Activated naive CD4-positive, alpha-beta T cell treated with anti-CD3 and anti-CD28 coated beads, Interleukin-2, amount 50 U/mL, for 24 hours (primary cell): ENCODE results near the gene CLECL1.
A peak's percentile ranks its signal among the peaks of the same experiment; 100 is the strongest.
"Not testable (repeated sequence)": the region's sequence is repeated elsewhere in the genome, so short reads cannot be mapped to it uniquely, and the experiment has no call there.

Experiments used
- H3K27ac Mint-ChIP-seq: one replicate; pipeline ENCODE4 v1.8.0; 2021; ENCODE audit warnings: mild to moderate bottlenecking, mixed read lengths
- H3K27me3 Mint-ChIP-seq: one replicate; pipeline ENCODE4 v1.8.0; 2021; ENCODE audit warnings: mixed read lengths
- H3K36me3 Mint-ChIP-seq: one replicate; pipeline ENCODE4 v1.8.0; 2021; ENCODE audit warnings: mixed read lengths
- H3K4me1 Mint-ChIP-seq: one replicate; pipeline ENCODE4 v1.8.0; 2021; ENCODE audit warnings: mixed read lengths
- H3K4me3 Mint-ChIP-seq: one replicate; pipeline ENCODE4 v1.8.0; 2021; ENCODE audit warnings: mild to moderate bottlenecking, mixed read lengths
- H3K9me3 Mint-ChIP-seq: one replicate; pipeline ENCODE4 v1.8.0; 2021; ENCODE audit warnings: mixed read lengths

The CLECL1 gene

DNA sequence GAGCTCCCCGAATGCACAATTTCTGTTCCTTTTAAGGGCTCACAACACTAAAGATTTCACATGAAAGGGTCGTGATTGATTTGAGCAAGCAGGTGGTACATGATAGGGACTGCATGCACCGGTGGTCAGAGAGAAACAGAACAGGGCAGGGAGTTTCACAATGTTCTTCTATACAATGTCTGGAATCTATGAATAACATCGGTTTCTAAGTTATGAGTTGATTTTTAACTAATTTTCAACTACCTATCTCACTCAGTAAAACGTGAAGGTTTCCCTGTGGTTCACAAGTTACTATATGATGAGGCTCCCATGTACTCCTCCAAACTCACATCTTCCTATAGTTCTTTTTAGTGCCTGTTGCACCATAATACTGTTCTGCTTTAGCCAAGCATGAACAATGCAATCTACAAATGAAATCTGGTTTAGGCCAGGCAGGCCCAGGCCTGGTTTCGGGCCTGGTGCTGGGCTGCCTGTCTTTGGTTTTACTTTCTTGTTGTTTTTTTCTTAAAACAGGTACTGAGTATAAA, 19.8 kb downstream of the CLECL1 start:
- not testable (repeated sequence) for H3K36me3 Mint-ChIP-seq, H3K27me3 Mint-ChIP-seq, H3K27ac Mint-ChIP-seq, H3K9me3 Mint-ChIP-seq, H3K4me3 Mint-ChIP-seq
- peaks cover 48% of the 10 kb centered on the region for H3K4me1 Mint-ChIP-seq

DNA sequence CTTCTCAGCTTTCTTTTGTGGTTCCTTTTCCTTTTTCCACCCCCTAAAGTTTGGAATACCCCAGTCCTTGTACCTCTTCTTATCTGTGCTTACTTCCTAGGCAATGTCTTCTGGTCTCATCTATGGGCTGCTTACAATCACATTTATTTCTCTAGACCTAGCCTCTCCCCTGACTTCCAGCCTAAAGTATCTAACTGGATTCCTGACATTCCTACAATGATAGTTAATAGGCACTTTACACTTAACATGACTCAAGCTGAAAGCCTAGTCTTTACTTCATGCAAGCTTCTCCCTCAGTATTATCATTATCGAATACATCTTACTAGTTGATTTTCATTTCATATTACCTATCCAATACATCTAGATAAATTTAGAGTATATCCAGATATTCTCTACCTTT, 21.2 kb downstream of the CLECL1 start:
- Mint-ChIP-seq H3K4me3 (no peak overlapping the region), H3K9me3 (no peaks in the 10 kb centered on the region), H3K36me3 (peaks cover 3% of the 10 kb centered on the region), H3K27me3 (no peaks in the 10 kb centered on the region), H3K4me1 (peaks cover 61% of the 10 kb centered on the region), H3K27ac (peak overlapping the region; percentile 89)

DNA sequence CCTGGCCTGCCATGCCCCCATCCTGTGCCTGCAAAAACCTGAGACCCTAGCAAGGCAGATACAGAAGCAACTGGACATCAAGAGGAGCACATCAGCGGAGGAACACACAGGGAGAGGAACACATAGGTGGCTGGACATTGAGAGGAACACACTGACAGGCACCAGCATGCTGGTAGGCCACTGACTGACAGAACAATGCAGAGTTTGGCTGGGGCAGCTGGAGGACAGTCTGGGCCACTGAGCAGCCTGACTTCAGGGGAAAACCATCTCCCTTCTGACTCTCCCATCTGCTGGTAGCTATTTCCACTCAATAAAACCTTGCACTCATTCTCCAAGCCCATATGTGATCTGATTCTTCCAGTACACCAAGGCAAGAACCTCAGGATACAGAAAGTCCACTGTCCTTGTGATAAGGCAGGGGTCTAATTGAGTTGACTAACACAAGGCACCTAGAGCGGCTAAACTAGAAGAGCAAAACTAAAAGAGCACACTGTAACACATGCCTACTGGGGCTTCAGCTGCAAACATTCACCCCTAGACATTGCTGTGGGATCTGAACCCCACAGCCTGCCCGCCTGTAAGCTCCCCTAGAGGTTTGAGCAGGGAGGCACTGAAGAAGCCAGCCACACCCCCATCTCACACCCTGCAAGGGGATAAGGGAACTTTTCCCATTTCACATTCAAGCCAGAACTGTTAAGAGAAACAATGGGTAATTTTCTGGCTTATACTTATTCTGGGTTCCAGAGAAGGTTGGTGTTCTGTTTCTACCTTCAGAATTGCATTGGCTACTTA, 22.1 kb downstream of the CLECL1 start:
- Mint-ChIP-seq H3K4me1 (peaks cover 63% of the 10 kb centered on the region), H3K36me3 (peaks cover 9% of the 10 kb centered on the region), H3K27me3 (no peaks in the 10 kb centered on the region), H3K9me3 (peaks cover 6% of the 10 kb centered on the region), H3K27ac (peak overlapping the region; percentile 70), H3K4me3 (no peak overlapping the region)

DNA sequence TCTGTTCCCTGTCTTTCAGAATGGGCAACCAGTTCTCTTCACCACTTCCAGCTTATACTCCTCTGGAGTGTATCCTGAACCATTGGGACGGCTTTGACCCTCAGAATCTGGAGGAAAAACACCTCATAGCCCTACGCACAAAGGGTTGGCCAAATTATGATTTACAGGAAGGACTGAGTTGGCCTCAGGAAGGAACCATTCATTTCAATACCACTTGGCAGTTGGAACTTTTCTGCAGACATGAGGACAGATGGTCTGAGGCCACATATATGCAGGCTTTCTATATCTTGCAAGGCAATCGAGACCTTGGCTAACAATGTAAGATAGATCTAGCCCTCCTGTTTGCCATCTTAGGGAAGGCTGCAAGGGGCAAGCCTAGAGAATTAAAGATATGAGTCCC, 24.0 kb downstream of the CLECL1 start:
- peaks cover 73% of the 10 kb centered on the region for H3K4me1 Mint-ChIP-seq
- no peak overlapping the region for H3K4me3 Mint-ChIP-seq
- peaks cover 11% of the 10 kb centered on the region for H3K36me3 Mint-ChIP-seq
- H3K9me3 Mint-ChIP-seq = peaks cover 12% of the 10 kb centered on the region
- no peak overlapping the region for H3K27ac Mint-ChIP-seq
- H3K27me3 Mint-ChIP-seq = no peaks in the 10 kb centered on the region

DNA sequence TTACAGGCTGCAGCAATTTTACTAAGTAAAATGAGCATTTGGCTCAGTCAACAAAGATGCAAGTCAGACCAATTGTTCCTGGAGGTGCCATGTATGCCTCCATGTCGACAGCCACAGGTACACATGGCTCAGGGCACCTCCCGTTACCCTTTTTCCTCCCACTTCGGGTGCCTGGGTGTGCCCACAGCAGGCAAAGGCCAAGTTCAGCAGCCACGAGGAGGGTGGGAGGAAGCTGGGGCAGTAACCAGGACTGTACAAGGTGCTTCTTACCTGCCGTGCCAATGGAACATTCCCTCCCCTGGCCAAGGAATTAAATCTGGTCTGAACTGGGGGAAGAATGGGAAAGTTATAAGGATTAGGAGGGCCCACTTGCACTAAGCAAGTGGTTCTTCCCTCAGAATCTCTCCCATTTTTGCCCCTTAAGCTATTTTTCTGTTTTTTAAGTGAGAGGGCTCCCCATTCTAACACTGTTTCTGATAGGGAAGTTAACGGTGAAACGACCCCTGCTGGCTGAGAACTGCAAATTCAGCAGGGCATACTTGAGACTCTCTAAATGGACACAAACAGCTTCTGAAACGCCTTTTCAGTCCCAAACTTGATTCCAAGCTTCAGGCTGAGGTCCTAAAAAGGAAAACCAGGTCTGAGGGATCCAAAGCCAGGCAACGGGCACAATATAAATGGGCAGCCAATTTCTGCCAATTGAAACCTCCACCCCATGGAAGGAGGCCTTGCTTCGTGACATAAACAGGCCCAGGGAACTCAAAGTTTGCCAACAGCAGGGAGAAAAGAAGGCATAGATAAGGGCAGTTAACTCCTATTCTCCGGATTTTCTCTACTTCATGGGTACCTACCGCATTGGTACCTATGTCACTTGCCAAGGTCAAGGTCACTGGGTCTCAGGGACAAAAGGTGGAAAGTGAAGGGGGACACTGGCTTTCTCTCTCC, 24.8 kb downstream of the CLECL1 start:
- Mint-ChIP-seq H3K4me3 (peak overlapping the region; percentile 78), H3K27ac (peak overlapping the region; percentile 88), H3K36me3 (peaks cover 11% of the 10 kb centered on the region), H3K9me3 (peaks cover 12% of the 10 kb centered on the region), H3K4me1 (peaks cover 72% of the 10 kb centered on the region), H3K27me3 (no peaks in the 10 kb centered on the region)

DNA sequence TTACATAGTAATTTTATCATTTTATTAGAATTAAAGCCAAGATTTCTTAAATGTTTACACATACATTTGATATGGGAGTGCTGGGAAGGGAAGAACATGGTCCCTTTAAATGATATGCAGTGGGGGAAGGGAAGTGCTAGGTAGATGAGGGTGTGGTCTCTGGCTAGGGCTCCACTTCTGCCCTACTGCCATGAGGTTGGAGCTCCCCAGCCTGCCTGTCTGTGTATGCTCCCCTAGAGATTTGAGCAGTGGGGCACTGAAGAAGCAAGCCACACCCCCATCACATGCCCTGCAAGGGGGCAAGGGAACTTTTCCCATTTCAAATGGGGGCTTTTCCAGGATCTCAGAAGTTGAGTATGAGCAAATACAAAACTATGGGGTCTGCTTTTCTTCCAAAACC, 25.5 kb downstream of the CLECL1 start:
- Mint-ChIP-seq H3K36me3 (peaks cover 11% of the 10 kb centered on the region), H3K4me3 (peak overlapping the region; percentile 78), H3K27me3 (no peaks in the 10 kb centered on the region), H3K27ac (peak overlapping the region; percentile 88), H3K4me1 (peaks cover 78% of the 10 kb centered on the region), H3K9me3 (peaks cover 12% of the 10 kb centered on the region)

DNA sequence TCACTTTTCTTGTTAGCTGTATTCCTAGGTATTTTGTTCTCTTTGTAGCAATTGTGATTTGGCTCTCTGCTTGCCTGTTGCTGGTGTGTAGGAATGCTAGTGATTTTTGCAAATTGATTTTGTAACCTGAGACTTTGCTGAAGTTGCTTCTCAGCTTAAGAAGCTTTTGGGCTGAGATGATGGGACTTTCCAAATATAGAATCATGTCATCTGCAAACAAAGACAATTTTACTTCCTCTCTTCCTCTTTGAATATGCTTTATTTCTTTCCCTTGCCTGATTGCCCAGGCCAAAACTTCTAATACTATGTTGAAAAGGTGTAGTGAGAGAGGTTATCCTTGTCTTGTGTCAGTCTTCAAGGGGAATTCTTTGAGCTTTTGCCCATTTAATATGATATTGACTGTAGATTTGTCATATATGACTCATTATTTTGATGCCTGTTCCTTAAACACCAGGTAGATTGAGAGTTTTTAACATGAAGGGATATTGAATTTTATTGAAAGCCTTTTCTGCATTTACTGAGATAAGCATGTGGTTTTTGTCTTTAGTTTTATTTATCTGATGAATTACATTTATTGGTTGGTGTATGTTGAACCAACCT, 26.7 kb downstream of the CLECL1 start:
- H3K4me1 Mint-ChIP-seq = peaks cover 80% of the 10 kb centered on the region
- peak overlapping the region; percentile 89 for H3K27ac Mint-ChIP-seq
- H3K27me3 Mint-ChIP-seq = no peaks in the 10 kb centered on the region
- H3K4me3 Mint-ChIP-seq = peak overlapping the region; percentile 49
- peaks cover 13% of the 10 kb centered on the region for H3K9me3 Mint-ChIP-seq
- H3K36me3 Mint-ChIP-seq = peaks cover 13% of the 10 kb centered on the region

DNA sequence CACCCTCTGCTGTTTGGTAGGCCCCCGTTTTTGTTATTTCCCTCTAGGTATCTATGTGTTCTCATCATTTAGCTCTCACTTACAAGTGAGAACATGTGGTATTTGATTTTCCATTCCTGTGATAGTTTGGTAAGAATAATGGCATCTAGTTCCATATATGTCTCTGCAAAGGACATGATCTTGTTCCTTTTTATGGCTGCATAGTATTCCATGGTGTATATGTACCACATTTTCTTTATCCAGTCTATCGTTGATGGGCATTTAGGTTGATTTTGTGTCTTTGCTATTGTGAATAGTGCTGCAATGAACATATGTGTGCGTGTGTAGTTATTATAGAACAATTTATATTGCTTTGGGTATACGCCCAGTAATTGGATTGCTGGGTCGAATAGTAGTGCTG, 28.3 kb downstream of the CLECL1 start:
- H3K27me3 Mint-ChIP-seq, H3K4me3 Mint-ChIP-seq: not testable (repeated sequence)
- Mint-ChIP-seq H3K27ac (peak overlapping the region; percentile 84), H3K4me1 (peaks cover 85% of the 10 kb centered on the region), H3K9me3 (peaks cover 20% of the 10 kb centered on the region), H3K36me3 (peaks cover 13% of the 10 kb centered on the region)

DNA sequence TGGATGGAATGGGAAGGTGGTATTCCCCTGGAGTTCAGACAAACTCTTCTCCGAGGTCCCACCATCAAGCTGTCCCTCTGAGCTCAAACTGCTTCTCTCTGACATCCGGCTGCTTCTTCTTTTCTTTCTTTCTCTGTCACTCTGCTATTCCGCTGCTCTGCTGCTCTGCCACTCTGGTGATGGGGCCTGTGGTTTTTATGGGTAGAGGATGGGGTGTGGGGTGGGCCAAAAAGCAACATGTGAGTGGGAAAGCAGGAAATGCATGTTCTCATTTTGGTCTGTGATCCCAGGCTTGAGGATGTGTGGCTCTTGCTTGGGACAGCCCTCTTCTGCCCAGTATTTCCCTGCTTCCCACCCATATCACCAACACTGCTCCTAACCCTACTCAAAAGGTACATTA, 30.6 kb downstream of the CLECL1 start:
- Mint-ChIP-seq H3K4me3 (peak overlapping the region; percentile 64), H3K27me3 (no peaks in the 10 kb centered on the region), H3K36me3 (peaks cover 21% of the 10 kb centered on the region), H3K27ac (peak overlapping the region; percentile 88), H3K4me1 (peaks cover 85% of the 10 kb centered on the region), H3K9me3 (peaks cover 20% of the 10 kb centered on the region)

DNA sequence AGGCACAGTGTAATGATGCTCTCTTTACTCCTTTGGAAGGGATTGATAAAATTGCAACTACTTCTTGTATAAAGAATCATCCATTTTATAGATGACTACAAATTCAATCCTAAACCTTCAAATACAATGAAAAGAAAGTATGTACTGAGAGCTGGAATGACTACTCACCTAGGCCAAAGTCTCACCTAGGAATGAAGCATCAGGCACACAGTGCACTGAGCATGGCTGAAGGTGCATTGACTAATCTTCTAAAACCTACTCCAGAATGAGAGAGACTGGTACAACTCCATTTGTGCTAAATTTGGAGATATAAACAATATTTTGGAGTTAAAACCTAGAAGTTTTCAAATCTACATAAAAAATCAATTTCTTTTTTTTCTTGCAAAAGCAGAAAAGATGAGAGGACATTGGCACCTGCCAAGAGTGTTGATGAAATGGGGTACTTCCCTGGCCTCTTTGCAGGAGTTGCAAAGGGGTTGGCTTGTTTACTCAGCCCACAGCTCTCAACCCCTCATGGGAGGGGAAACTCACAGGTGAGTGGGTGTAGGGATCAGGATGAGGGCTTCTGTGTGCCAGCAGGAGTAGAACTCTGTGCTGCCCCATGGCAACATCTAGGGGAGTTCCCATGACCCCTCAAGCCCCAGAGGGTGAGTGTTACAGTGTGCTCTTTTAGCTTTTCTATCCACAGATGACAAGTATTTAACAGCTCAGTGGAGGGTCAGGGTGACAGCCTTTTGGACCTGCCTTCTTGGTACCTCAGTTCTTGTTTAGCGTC, 31.3 kb downstream of the CLECL1 start:
- H3K4me1 Mint-ChIP-seq = peaks cover 79% of the 10 kb centered on the region
- peak overlapping the region; percentile 88 for H3K27ac Mint-ChIP-seq
- peak overlapping the region; percentile 64 for H3K4me3 Mint-ChIP-seq
- peaks cover 20% of the 10 kb centered on the region for H3K9me3 Mint-ChIP-seq
- H3K27me3 Mint-ChIP-seq = no peaks in the 10 kb centered on the region
- peaks cover 26% of the 10 kb centered on the region for H3K36me3 Mint-ChIP-seq

DNA sequence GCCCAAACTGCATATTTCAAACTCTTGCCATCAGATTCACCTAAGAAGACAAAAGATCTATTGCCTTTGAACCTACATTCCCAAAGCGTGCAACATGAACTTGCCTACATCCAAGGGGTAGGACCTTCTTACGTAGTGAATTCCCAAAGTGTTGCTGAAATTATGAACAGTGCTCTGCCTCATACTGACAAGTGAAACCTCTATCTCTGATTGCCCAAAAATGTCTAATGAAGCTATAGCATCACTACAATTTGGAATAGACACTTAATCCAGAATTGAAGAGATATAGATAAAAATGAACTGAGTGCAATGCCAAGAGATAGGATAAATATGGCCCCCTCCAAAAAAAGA, 32.3 kb downstream of the CLECL1 start:
- H3K9me3 Mint-ChIP-seq = peaks cover 15% of the 10 kb centered on the region
- H3K4me3 Mint-ChIP-seq = no peak overlapping the region

DNA sequence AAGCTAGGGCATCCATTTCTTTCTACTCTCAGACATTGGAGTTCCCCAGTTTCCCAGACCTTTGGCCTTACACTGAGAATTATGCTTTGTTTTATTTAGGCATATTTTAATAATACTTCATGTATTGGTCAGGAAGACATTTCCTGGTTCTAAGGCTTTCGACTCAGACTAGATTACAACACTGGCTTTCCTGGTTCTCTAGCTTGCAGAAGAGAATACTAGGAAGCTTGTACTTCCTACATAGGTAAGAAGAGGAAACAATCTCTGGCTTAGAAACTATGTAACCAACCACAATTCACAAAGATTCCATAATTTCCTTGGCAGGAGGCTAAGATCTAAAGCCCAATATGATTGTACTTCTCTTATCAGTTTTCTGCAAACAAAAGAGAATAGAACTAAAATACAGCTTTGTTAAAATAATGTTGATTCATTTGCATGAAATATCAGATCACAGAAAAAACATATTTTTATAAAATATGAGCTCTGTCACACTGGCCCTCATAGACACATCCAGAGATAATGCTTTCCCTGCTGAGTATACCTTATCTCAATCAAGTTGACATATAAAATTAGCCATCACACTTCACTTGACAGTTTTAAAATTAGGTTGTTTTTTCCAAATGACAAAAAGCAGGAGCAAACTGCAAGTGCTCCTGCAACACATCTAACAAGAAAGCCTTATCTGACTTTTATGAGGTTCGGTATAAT, 32.8 kb downstream of the CLECL1 start:
- H3K27ac Mint-ChIP-seq = peak overlapping the region; percentile 72
- H3K4me1 Mint-ChIP-seq = peaks cover 69% of the 10 kb centered on the region
- H3K4me3 Mint-ChIP-seq = no peak overlapping the region
- H3K9me3 Mint-ChIP-seq = peaks cover 18% of the 10 kb centered on the region
- H3K36me3 Mint-ChIP-seq = peaks cover 34% of the 10 kb centered on the region
- H3K27me3 Mint-ChIP-seq = no peaks in the 10 kb centered on the region

More for the DNA sequence above, 32.3 kb downstream of the CLECL1 start:
- Mint-ChIP-seq H3K27ac (peak overlapping the region; percentile 88), H3K36me3 (peaks cover 28% of the 10 kb centered on the region), H3K27me3 (no peaks in the 10 kb centered on the region), H3K4me1 (peaks cover 71% of the 10 kb centered on the region)

DNA sequence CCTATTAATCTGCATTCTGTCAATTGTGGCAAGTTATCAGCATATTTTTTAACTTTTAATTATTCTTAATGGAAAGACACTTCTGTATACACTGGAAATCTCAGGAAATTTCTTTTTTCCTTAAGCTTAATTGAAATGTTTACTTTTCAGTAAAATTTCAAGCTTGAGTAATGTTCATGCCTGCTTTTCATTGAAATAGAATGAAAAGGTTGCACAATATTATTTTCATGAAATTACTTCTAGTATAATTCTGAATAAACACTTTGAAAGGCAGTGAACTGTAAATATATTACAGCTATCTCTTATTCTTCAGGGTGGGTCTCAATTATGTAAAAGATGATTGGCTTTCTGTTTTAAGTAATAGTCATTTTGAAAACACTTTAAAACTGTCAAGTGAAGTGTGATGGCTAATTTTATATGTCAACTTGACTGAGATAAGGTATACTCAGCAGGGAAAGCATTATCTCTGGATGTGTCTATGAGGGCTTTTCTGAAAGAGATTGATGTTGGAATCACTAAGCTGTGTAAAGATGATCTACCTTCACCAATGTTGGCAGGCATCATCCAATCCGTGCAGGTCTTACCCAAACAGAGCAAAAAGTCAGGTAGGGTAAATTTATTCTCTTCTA, 33.5 kb downstream of the CLECL1 start:
- Mint-ChIP-seq H3K4me3 (no peak overlapping the region), H3K4me1 (peaks cover 65% of the 10 kb centered on the region), H3K9me3 (peaks cover 14% of the 10 kb centered on the region), H3K27me3 (no peaks in the 10 kb centered on the region), H3K27ac (peak overlapping the region; percentile 72), H3K36me3 (peaks cover 37% of the 10 kb centered on the region)

DNA sequence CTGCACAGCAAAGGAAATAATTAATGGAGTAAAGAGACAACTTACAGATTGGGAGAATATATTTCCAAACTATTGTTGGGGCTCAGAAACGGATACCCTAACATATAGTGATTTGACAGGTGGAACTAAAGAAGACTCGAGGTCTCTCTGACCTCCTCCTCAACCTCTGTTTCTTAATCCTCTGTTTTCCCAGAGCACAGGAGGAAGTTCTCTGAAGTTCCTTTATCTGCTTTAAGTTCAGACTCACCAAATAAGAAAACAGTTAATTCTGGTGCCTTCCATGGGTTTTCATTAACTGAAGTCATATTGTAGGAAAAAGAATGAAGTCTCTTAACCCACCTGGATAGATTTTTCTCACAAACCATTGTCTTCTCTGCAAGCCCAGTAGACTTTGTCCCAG, 34.2 kb downstream of the CLECL1 start:
- H3K4me1 Mint-ChIP-seq = peaks cover 62% of the 10 kb centered on the region
- no peaks in the 10 kb centered on the region for H3K27me3 Mint-ChIP-seq
- peaks cover 41% of the 10 kb centered on the region for H3K36me3 Mint-ChIP-seq
- peaks cover 12% of the 10 kb centered on the region for H3K9me3 Mint-ChIP-seq
- H3K4me3 Mint-ChIP-seq = no peak overlapping the region
- peak overlapping the region; percentile 52 for H3K27ac Mint-ChIP-seq
